ENCODE data around the gene ROBO1.

ROBO1 gene

GRCh38 chr3:78963771-78964170, 804.0 kb downstream of the ROBO1 start:
- DNase-seq, result no peak

GRCh38 chr3:78957456-78957855, 810.3 kb downstream of the ROBO1 start:
- DNase-seq, result no peak

- DNase-seq, result no peak
Measured at GRCh38 chr3:78951342-78951945, 816.4 kb downstream of the ROBO1 start.

GRCh38 chr3:78941587-78941986, 826.2 kb downstream of the ROBO1 start:
- DNase-seq, result no peak

GRCh38 chr3:78940626-78941025, 827.2 kb downstream of the ROBO1 start:
- no peak for DNase-seq

GRCh38 chr3:78940128-78940527, 827.7 kb downstream of the ROBO1 start:
- no peak for DNase-seq

GRCh38 chr3:78937475-78937874, 830.3 kb downstream of the ROBO1 start:
- no peak for DNase-seq

GRCh38 chr3:78927759-78928158, 840.0 kb downstream of the ROBO1 start:
- no peak for DNase-seq

- no peak for DNase-seq
Measured at GRCh38 chr3:78926523-78926922, 841.3 kb downstream of the ROBO1 start.

GRCh38 chr3:78924711-78925110, 843.1 kb downstream of the ROBO1 start:
- DNase-seq, result no peak

- no peak for DNase-seq
Measured at GRCh38 chr3:78919021-78919755, 848.6 kb downstream of the ROBO1 start.

GRCh38 chr3:78918361-78919020, 849.3 kb downstream of the ROBO1 start:
- no peak for DNase-seq

GRCh38 chr3:78917536-78917935, 850.3 kb downstream of the ROBO1 start:
- DNase-seq, result no peak

- DNase-seq, result no peak
Measured at GRCh38 chr3:78913711-78914110, 854.1 kb downstream of the ROBO1 start.

- DNase-seq, result no peak
Measured at GRCh38 chr3:78912687-78913086, 855.1 kb downstream of the ROBO1 start.

GRCh38 chr3:78912259-78912658, 855.5 kb downstream of the ROBO1 start:
- no peak for DNase-seq

GRCh38 chr3:78911394-78911793, 856.4 kb downstream of the ROBO1 start:
- DNase-seq, result no peak

- no peak for DNase-seq
Measured at GRCh38 chr3:78908236-78908635, 859.6 kb downstream of the ROBO1 start.

- no peak for DNase-seq
Measured at GRCh38 chr3:78907367-78907766, 860.4 kb downstream of the ROBO1 start.

- no peak for DNase-seq
Measured at GRCh38 chr3:78906930-78907329, 860.9 kb downstream of the ROBO1 start.

GRCh38 chr3:78906245-78906644, 861.6 kb downstream of the ROBO1 start:
- no peak for DNase-seq

GRCh38 chr3:78905700-78906099, 862.1 kb downstream of the ROBO1 start:
- no peak for DNase-seq

- DNase-seq, result no peak
Measured at GRCh38 chr3:78901544-78901943, 866.3 kb downstream of the ROBO1 start.

- DNase-seq, result no peak
Measured at GRCh38 chr3:78900880-78901279, 866.9 kb downstream of the ROBO1 start.
